ENCODE results near the gene GJD2. TPM values are rescaled to one million over a fixed set of nuclear protein-coding genes. Genes with fewer than 3 reads are reported as not detected.

The GJD2 gene
- total and polyA plus RNA-seq, 2 experiments from 2014 or later: 0.45 TPM; not detected in 1

DNA sequence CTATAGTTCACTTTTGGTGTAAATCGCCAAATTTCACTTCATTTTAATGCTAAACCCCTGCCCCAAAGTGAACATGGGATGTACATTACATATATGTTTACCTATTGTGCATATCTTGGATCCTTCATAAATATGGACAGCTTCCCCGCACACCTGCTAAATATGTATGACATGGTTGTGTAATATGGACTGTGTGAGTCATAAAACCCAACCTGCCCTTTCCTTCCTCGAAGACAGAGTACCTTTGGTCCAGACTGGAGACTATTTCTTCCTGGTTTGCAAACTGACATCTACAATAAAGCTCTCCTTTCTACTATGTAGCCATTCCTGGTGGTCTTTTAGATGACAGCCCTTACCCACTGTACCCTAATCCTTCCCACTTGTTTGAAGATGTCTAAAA is 28.1 kb upstream of the GJD2 start:
- no peak for DNase-seq (ENCODE audit: low read depth in 1 of 2, low spot score in 1 of 2)
- no peaks in the 10 kb centered on the region for H3K36me3 ChIP-seq
- H3K9me3 ChIP-seq (ENCODE audit: low read depth): no peaks in the 10 kb centered on the region
- TF ChIP-seq, protein P1, sequence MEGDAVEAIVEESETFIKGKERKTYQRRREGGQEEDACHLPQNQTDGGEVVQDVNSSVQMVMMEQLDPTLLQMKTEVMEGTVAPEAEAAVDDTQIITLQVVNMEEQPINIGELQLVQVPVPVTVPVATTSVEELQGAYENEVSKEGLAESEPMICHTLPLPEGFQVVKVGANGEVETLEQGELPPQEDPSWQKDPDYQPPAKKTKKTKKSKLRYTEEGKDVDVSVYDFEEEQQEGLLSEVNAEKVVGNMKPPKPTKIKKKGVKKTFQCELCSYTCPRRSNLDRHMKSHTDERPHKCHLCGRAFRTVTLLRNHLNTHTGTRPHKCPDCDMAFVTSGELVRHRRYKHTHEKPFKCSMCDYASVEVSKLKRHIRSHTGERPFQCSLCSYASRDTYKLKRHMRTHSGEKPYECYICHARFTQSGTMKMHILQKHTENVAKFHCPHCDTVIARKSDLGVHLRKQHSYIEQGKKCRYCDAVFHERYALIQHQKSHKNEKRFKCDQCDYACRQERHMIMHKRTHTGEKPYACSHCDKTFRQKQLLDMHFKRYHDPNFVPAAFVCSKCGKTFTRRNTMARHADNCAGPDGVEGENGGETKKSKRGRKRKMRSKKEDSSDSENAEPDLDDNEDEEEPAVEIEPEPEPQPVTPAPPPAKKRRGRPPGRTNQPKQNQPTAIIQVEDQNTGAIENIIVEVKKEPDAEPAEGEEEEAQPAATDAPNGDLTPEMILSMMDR (IDR thresholded peaks at IDR 0.05; ENCODE audit: low read depth, low read length): no peak
- no peak overlapping the region for H3K27ac ChIP-seq
- H3K4me1 ChIP-seq (ENCODE audit: low read depth): no peaks in the 10 kb centered on the region
- H3K4me3 ChIP-seq: no peak overlapping the region
- H3K27me3 ChIP-seq: no peaks in the 10 kb centered on the region

- H3K27me3 ChIP-seq: no peaks in the 10 kb centered on the region
- no peaks in the 10 kb centered on the region for H3K4me1 ChIP-seq (ENCODE audit: low read depth)
- TF ChIP-seq, protein P1 (IDR thresholded peaks at IDR 0.05; ENCODE audit: low read depth, low read length): no peak
- no peak overlapping the region for H3K27ac ChIP-seq
- no peaks in the 10 kb centered on the region for H3K9me3 ChIP-seq (ENCODE audit: low read depth)
- H3K36me3 ChIP-seq: no peaks in the 10 kb centered on the region
- no peak for DNase-seq (ENCODE audit: low read depth in 1 of 2, low spot score in 1 of 2)
- no peak overlapping the region for H3K4me3 ChIP-seq
Measured at GRCh38 chr15:34780725-34781124, 25.9 kb upstream of the GJD2 start.

- Histone ChIP-seq H3K27me3 (no peaks in the 10 kb centered on the region), H3K27ac (no peak overlapping the region), H3K4me1 (ENCODE audit: low read depth) (no peaks in the 10 kb centered on the region), H3K4me3 (no peak overlapping the region), H3K9me3 (ENCODE audit: low read depth) (no peaks in the 10 kb centered on the region), H3K36me3 (no peaks in the 10 kb centered on the region)
- no peak for DNase-seq (ENCODE audit: low read depth in 1 of 2, low spot score in 1 of 2)
- TF ChIP-seq, protein P1 (IDR thresholded peaks at IDR 0.05; ENCODE audit: low read depth, low read length): no peak
Measured at GRCh38 chr15:34776606-34777105, 21.9 kb upstream of the GJD2 start.

GRCh38 chr15:34773917-34774316 is 19.1 kb upstream of the GJD2 start:
- TF ChIP-seq, protein P1 (IDR thresholded peaks at IDR 0.05; ENCODE audit: low read depth, low read length): no peak
- Histone ChIP-seq H3K36me3 (no peaks in the 10 kb centered on the region), H3K27me3 (no peaks in the 10 kb centered on the region), H3K27ac (no peak overlapping the region), H3K9me3 (ENCODE audit: low read depth) (no peaks in the 10 kb centered on the region), H3K4me1 (ENCODE audit: low read depth) (no peaks in the 10 kb centered on the region), H3K4me3 (no peak overlapping the region)
- no peak for DNase-seq (ENCODE audit: low read depth in 1 of 2, low spot score in 1 of 2)

DNA sequence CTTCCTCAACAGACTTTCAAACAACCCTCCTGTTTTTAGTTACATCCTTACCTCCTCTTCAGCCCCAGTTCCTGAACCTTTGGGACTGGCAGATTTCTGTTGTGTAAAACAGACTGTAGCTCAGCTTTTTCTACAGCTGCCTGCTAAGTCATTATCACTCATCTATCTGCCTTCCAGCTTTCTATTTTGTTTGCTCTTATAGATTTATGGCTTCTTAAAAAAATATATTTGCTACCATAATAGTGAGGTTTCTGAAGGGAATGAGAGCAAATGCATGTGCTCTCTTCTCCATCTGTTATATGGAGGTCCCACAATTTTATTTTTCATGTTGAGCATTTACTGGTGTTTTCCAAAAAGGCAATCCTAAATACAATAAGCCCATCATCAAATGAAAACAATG is 18.2 kb upstream of the GJD2 start:
- H3K27me3 ChIP-seq: no peaks in the 10 kb centered on the region
- no peak overlapping the region for H3K4me3 ChIP-seq
- TF ChIP-seq, protein P1 (IDR thresholded peaks at IDR 0.05; ENCODE audit: low read depth, low read length): no peak
- H3K36me3 ChIP-seq: no peaks in the 10 kb centered on the region
- H3K4me1 ChIP-seq (ENCODE audit: low read depth): no peaks in the 10 kb centered on the region
- H3K9me3 ChIP-seq (ENCODE audit: low read depth): no peaks in the 10 kb centered on the region
- H3K27ac ChIP-seq: no peak overlapping the region
- DNase-seq (ENCODE audit: low read depth in 1 of 2, low spot score in 1 of 2): no peak

DNA sequence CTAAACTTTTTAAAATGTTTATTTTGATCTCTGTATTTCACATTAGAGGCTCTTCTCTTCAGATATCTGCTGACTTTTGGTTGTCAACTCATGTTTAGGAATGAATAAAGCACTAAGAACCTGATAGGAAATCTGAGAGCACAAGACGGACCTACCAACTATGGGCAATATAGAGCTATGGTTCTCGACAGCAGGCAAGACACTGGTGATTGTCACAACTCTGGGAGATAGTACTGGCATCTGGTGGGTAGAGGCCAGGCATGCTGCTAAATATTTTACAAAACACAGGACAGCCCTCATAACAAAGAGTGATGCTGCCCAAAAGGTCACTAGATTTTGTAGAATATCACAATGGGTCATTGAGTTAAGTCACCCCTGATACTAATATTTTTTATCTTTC is 17.5 kb upstream of the GJD2 start:
- Histone ChIP-seq H3K27me3 (no peaks in the 10 kb centered on the region), H3K27ac (no peak overlapping the region), H3K36me3 (no peaks in the 10 kb centered on the region), H3K4me3 (no peak overlapping the region), H3K9me3 (ENCODE audit: low read depth) (no peaks in the 10 kb centered on the region), H3K4me1 (ENCODE audit: low read depth) (no peaks in the 10 kb centered on the region)
- DNase-seq (ENCODE audit: low read depth in 1 of 2, low spot score in 1 of 2): no peak
- TF ChIP-seq, protein P1 (IDR thresholded peaks at IDR 0.05; ENCODE audit: low read depth, low read length): no peak
